GM12891 (cell line): ENCODE measurements around the gene DCAF8.
"Not testable (repeated sequence)": the region's sequence is repeated elsewhere in the genome, so short reads cannot be mapped to it uniquely, and the experiment has no call there.

Experiments used
- DNase-seq: peaks from one replicate; pipeline ENCODE4 v3.0.0; 2011; ENCODE audit warnings: low spot score; ENCODE audit not compliant: insufficient read length
- FAIRE-seq: peaks from 2 replicates; lab custom pipeline; 2011; peaks lifted over from hg19 to GRCh38; lab: Jason Lieb, UNC
- PAX5 ChIP-seq: IDR thresholded peaks from 2 replicates; pipeline ENCODE4 v1.6.1; 2011; ENCODE audit warnings: low read length, moderate library complexity, mild to moderate bottlenecking; ENCODE audit not compliant: insufficient read depth, severe bottlenecking
- POLR2A ChIP-seq: IDR thresholded peaks from 2 replicates; pipeline ENCODE4 v1.6.1; 2011; ENCODE audit warnings: low read depth, low read length, control low read depth
- POLR2AphosphoS5 ChIP-seq: IDR thresholded peaks from 2 replicates; pipeline ENCODE4 v1.6.1; 2011; ENCODE audit warnings: low read depth, low read length, control low read depth
- POU2F2 ChIP-seq: IDR thresholded peaks from 2 replicates; pipeline ENCODE4 v1.6.1; 2011; ENCODE audit warnings: low read depth, mild to moderate bottlenecking, control low read depth, low read length, moderate library complexity
- SPI1 ChIP-seq: IDR thresholded peaks from 2 replicates; pipeline ENCODE4 v1.6.1; 2011; ENCODE audit warnings: low read depth, low read length, control low read depth
- TAF1 ChIP-seq: IDR thresholded peaks from 2 replicates; pipeline ENCODE4 v1.6.1; 2011; ENCODE audit warnings: low read depth, low read length, control low read depth

The DCAF8 gene

DNA sequence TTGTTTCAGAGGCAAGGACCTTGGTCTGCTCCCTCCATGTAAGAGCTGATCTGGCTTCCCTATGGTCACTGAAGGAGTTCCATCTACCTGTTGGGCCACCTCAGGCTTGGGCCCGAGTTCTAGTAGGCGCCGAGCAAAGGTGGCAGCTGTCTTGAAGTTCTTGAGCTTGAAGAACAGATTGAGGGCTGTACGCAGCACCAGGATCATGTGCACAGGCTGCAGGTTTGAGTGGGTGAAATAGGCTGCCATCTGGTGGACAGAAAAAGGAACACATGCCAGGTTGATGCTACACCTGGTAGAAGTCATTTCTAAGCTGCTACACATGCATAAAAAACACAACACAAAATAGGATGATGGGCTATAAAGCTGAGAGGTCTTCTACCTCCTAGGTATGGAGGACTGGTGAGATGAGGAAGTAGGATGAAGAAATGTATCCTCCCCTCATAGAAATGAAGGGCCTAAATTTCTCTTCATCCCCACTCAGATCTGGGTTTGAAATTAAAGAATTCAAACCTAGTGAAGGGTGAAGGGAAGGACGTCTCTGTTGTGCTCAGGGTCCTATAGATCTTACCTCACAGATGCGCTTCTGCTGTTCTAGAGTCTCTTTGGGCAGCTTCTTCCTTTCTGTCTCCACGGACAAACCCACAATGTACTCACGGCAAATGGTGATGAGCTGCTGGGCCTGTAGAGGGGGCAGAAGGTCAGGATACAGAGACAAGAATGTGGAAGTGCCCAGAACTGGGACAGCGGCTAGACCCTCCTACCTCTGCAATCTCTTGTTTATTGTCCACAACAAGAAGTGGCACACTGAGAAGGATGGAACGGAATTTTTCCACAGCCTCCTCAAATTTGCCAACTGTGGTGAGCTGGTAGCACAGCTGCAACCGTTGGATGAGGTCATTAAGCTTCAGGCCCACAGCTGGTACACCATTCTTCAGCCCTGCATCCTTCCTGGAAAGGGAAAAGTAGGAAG lies 29.2 kb upstream of the DCAF8 start:
- TF ChIP-seq POLR2AphosphoS5, result no peak
- TF ChIP-seq TAF1, result no peak
- TF ChIP-seq POU2F2, result 0 out of 2 replicates have a peak, but pooled peaks have one; percentile 32
- FAIRE-seq (peak; percentile 98), DNase-seq (peak; percentile 37)

DNA sequence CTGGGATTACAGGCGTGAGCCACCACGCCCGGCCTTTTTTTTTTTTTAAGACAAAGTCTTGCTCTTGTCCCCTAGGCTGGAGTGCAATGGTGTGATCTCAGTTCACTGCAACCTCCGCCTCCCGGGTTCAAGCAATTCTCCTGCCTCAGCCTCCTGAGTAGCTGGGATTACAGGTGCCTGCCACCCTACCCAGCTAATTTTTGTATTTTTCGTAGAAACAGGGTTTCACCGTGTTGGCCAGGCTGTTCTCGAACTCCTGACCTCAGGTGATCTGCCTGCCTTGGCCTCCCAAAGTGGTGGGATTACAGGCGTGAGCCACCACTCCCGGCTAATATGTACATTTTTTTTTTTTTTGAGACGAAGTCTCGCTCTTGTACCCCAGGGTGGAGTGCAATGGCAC lies 25.4 kb upstream of the DCAF8 start:
- FAIRE-seq, DNase-seq: not testable (repeated sequence)

- FAIRE-seq (no peak), DNase-seq (no peak)
- no peak for TF ChIP-seq PAX5
- TF ChIP-seq POU2F2, result no peak
- no peak for TF ChIP-seq POLR2AphosphoS5
- no peak for TF ChIP-seq POLR2A
- no peak for TF ChIP-seq SPI1
- no peak for TF ChIP-seq TAF1
These were observed 23.2 kb upstream of the DCAF8 start for GRCh38 chr1:160285506-160285905.

DNA sequence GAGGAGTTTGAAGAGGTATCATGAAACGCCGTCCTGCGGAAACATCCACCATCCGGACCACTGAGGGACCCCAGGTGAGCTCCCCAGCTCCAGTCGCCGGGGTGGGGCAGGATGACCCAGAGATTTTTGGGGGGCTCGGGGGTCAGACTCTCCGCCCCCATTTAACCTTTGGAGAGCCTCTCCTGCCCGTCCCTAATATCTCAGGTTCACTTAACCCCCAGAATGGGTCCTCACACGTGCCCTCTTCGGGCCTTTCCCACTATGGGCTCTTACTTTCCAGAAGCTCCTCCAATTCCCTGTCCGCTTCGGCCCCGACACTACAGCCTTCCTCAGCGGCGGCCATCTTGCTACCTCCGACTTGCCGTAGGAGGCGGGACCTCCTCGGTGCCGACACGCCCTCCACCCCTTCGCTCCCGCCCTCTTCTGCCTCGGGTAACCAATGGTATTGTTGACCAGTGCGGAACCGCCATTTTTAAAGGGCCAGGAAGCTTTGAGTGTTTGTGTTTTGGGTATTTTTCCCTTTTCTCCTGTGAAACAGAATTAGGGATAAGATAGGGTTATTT lies 22.5 kb upstream of the DCAF8 start, which contains the start of gene PEX19:
PEX19 (minus strand) TSS at position 352 of the 563 bp plus-strand sequence; CDS start at position 343, 9 bp downstream.
- FAIRE-seq, result peak; percentile 98
- peak; percentile 86 for DNase-seq
- TF ChIP-seq TAF1 (peak; percentile 86), POU2F2 (peak; percentile 75), POLR2AphosphoS5 (peak; percentile 90), PAX5 (no peak), SPI1 (no peak), POLR2A (peak; percentile 90)

DNA sequence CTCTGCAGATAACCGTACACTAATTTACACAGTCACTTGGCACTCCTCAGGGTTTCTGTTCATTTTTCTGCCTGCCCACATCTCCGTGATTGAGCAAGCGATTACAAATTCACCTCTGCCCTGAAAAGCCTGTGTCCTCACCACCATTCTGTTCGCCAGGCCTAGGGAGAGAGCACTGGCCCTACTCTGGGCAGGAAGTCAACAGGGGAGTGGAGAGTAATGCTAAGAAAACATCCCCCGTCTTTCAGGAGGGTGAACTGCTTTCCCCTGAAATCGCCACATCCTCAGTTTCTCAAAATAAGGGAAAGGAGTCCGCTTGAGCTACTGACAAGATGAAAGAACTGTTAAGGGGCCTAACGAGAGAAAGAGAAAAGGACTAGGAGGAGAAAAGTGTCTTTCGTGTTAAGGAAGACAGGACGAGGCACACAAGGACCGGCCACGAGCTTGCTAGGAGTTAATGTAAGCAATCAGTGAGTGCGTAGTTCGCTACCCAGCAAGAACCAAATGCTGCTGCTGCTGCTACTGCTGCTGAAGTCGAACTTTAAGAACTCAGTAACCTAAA lies 22.0 kb upstream of the DCAF8 start:
- no peak; the same call in 1 of the 2 replicates for TF ChIP-seq POLR2A
- no peak for TF ChIP-seq TAF1
- peak; percentile 23 for DNase-seq
- FAIRE-seq, result no peak

- TF ChIP-seq POLR2AphosphoS5 (no peak), TAF1 (no peak), SPI1 (no peak), PAX5 (no peak), POLR2A (no peak), POU2F2 (no peak)
- DNase-seq, result no peak
- no peak for FAIRE-seq
These were observed 20.5 kb upstream of the DCAF8 start for GRCh38 chr1:160282807-160283206.

- DNase-seq, result no peak
- TF ChIP-seq TAF1, result no peak
- FAIRE-seq, result no peak
These were observed 15.6 kb upstream of the DCAF8 start for GRCh38 chr1:160277987-160278386.

GRCh38 chr1:160277330-160277729 lies 15.0 kb upstream of the DCAF8 start:
- DNase-seq, result no peak
- TF ChIP-seq TAF1 (no peak), POU2F2 (no peak)
- no peak for FAIRE-seq

GRCh38 chr1:160271025-160271424 lies 8.7 kb upstream of the DCAF8 start:
- no peak for DNase-seq
- TF ChIP-seq TAF1 (no peak), POU2F2 (no peak), POLR2A (no peak), POLR2AphosphoS5 (no peak), PAX5 (no peak), SPI1 (no peak)
- no peak for FAIRE-seq

GRCh38 chr1:160267284-160267991 lies 5.1 kb upstream of the DCAF8 start:
- TF ChIP-seq POU2F2 (no peak), TAF1 (no peak), SPI1 (no peak), POLR2AphosphoS5 (no peak)
- DNase-seq (no peak), FAIRE-seq (no peak)

DNA sequence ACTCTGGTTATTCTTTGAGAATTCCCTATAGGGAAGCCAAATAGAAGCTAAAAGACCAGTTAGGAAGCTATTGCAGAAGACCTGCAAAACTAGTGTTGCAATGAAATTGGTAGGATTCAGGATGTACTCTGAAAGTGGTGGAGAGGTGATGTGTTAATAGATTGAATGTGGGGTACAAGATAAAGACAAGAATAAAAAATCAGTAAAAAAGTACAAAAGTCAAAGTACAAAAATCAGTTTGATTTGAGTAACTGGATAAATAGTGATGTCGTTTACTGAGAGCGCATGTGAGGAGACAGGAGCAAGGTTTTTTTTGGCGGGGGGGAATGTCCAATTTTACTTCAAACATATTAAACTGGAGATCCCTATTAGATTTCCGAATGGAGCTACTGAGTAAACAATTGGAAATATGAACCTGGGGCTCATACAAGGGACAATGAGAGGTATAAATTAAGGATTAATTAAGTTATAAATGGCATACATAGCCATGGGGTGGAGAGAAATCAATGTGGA lies 2.5 kb upstream of the DCAF8 start:
- DNase-seq, result no peak
- FAIRE-seq, result no peak
- TF ChIP-seq POLR2A (no peak), POLR2AphosphoS5 (no peak), POU2F2 (no peak), PAX5 (no peak), SPI1 (no peak), TAF1 (no peak)
